ENCODE data around the gene SLC6A16.

GRCh38 chr19:49287141-49287770 is 37.7 kb downstream of the SLC6A16 start:
- TF ChIP-seq POLR2A (IDR thresholded peaks at IDR 0.05) (no peak), CTCF (IDR thresholded peaks at IDR 0.05) (no peak)

All from breast epithelium (tissue), 3 donors.